B cell (primary cell): Measurements from ENCODE around the gene NDUFA13. TPM values are rescaled to one million over a fixed set of nuclear protein-coding genes. Genes with fewer than 3 reads are reported as not detected.

ENCODE experiments used
- ATAC-seq: fragments of 200-7000 bp; cut with Tn5 transposase; one replicate; pipeline ENCODE4 v1.10.0; 2021; ENCODE audit warnings: low read depth, mild to moderate bottlenecking, moderate number of reproducible peaks, moderate library complexity
- CTCF ChIA-PET: fragments of 350-600 bp; sonication (Branson Sonifier 250); formaldehyde crosslinking; loops from one replicate; lab custom pipeline; 2021; ENCODE audit warnings: antibody characterized with exemption, inconsistent platforms; lab: Charles Lee
- POLR2A ChIA-PET: fragments of 350-600 bp; sonication (Branson Sonifier 250); formaldehyde crosslinking; loops from one replicate; lab custom pipeline; 2021; ENCODE audit warnings: antibody characterized with exemption; lab: Charles Lee
- DNase-seq: peaks from one replicate; pipeline ENCODE4 v3.0.0; 2013
- H2AFZ ChIP-seq: 2 replicates; pipeline ENCODE4 v1.6.1; 2012; ENCODE audit warnings: mild to moderate bottlenecking, low read depth, low read length; ENCODE audit not compliant: insufficient read depth, poor library complexity, severe bottlenecking
- H3K27ac ChIP-seq, 2 donors: 1 replicate in 1 of 2; 2 replicates in 1 of 2; pipeline ENCODE4 v1.5.1; 2012 to 2013; ENCODE audit warnings: low read length in 2 of 2, mild to moderate bottlenecking in 2 of 2, moderate library complexity in 1 of 2
- H3K27me3 ChIP-seq, 4 experiments: fragments of 200-600 bp in 1 of 4; sonication (generic) in 1 of 4; replicated peaks in 1 of 4; 1 replicate in 2 of 4; 2 replicates in 2 of 4; pipeline versions ENCODE4 v1.6.1 to v1.7.0; 2013 to 2016; ENCODE audit warnings: low read length in 3 of 4, mild to moderate bottlenecking in 2 of 4, mixed read lengths in 1 of 4, moderate library complexity in 1 of 4; ENCODE audit not compliant: insufficient read depth in 4 of 4, control insufficient read depth in 3 of 4; ENCODE audit errors: control extremely low read depth in 1 of 4
- H3K36me3 ChIP-seq, 2 experiments: replicated peaks in 1 of 2; 1 replicate in 1 of 2; 2 replicates in 1 of 2; pipeline versions ENCODE4 v1.6.1 to v1.7.1; 2013; ENCODE audit warnings: low read length in 1 of 2; ENCODE audit not compliant: insufficient read depth in 2 of 2, control insufficient read depth in 1 of 2; ENCODE audit errors: control extremely low read depth in 1 of 2, extremely low read depth in 1 of 2
- H3K4me1 ChIP-seq, 2 donors: fragments of 200-600 bp in 1 of 2; sonication (generic) in 1 of 2; 1 replicate in 1 of 2; 2 replicates in 1 of 2; pipeline versions ENCODE4 v1.5.1 to v1.6.1; 2013 to 2017; ENCODE audit warnings: low read length in 2 of 2; ENCODE audit not compliant: control insufficient read depth in 2 of 2, insufficient read depth in 2 of 2
- H3K4me2 ChIP-seq: replicated peaks from 2 replicates; pipeline ENCODE3; 2012; ENCODE audit warnings: mild to moderate bottlenecking, low read depth, low read length; ENCODE audit not compliant: poor library complexity, severe bottlenecking
- H3K4me3 ChIP-seq, 5 experiments: fragments of 200-600 bp in 1 of 5; sonication (generic) in 1 of 5; 1 replicate in 3 of 5; 2 replicates in 2 of 5; pipeline versions ENCODE4 v1.5.1 to v1.7.0; 2011 to 2016; ENCODE audit warnings: low read length in 4 of 5, mild to moderate bottlenecking in 4 of 5, low read depth in 2 of 5, control low read depth in 1 of 5, moderate library complexity in 1 of 5; ENCODE audit not compliant: insufficient read depth in 1 of 5; ENCODE audit errors: control extremely low read depth in 1 of 5, extremely low read depth in 1 of 5
- H3K79me2 ChIP-seq: fragments of 200-600 bp; sonication (generic); one replicate; pipeline ENCODE4 v1.6.0; 2016; ENCODE audit warnings: low read length; ENCODE audit not compliant: control insufficient read depth, insufficient read depth
- H3K9ac ChIP-seq: fragments of 200-600 bp; sonication (generic); 2 replicates; pipeline ENCODE4 v1.6.1; 2017; ENCODE audit warnings: mild to moderate bottlenecking, low read length, moderate library complexity
- H3K9me3 ChIP-seq, 3 donors: one replicate each; pipeline versions ENCODE4 v1.6.1 to v1.7.1; 2013; ENCODE audit warnings: low read length in 2 of 3; ENCODE audit not compliant: control insufficient read depth in 2 of 3, insufficient read depth in 1 of 3; ENCODE audit errors: control extremely low read depth in 1 of 3
- H4K20me1 ChIP-seq: 2 replicates; pipeline ENCODE4 v1.6.0; 2012; ENCODE audit warnings: mild to moderate bottlenecking, low read length; ENCODE audit not compliant: insufficient read depth, control insufficient read depth, poor library complexity, severe bottlenecking
- H3K27ac Mint-ChIP-seq: one replicate; pipeline ENCODE4 v1.8.0; 2021; ENCODE audit warnings: mixed read lengths
- H3K27me3 Mint-ChIP-seq: one replicate; pipeline ENCODE4 v1.8.0; 2021; ENCODE audit warnings: mixed read lengths
- H3K4me1 Mint-ChIP-seq: one replicate; pipeline ENCODE4 v1.8.0; 2021; ENCODE audit warnings: mixed read lengths
- H3K4me3 Mint-ChIP-seq: one replicate; pipeline ENCODE4 v1.8.0; 2021; ENCODE audit warnings: mixed read lengths
- H3K9me3 Mint-ChIP-seq: one replicate; pipeline ENCODE4 v1.8.0; 2022; ENCODE audit warnings: mixed read lengths; ENCODE audit not compliant: insufficient read depth
- EZH2 ChIP-seq: IDR thresholded peaks from 2 replicates; pipeline ENCODE4 v1.6.1; 2012; ENCODE audit warnings: borderline replicate concordance, low read depth, mild to moderate bottlenecking, moderate library complexity, low read length; ENCODE audit not compliant: insufficient read depth, poor library complexity, severe bottlenecking
- WGBS: methylation state at CpG from one replicate; pipeline ENCODE4 v1.1.5; 2013; ENCODE audit warnings: missing lambda C conversion rate; ENCODE audit not compliant: insufficient coverage; 5-methylcytosine and 5-hydroxymethylcytosine counted together
- intact Hi-C: fragments of 100-400 bp; cut with micrococcal nuclease; formaldehyde crosslinking; loops from one replicate; pipeline ENCODE4 v1.10.0; 2022
- polyA plus RNA-seq: library from polyadenylated mRNA; depleted of rRNA; stranded (reverse); fragments of >200 nt; gene quantifications from 2 replicates; pipeline ENCODE4 v1.2.3, GENCODE V29; 2012
- total RNA-seq, 2 donors: library from RNA; stranded (reverse); fragments of 120-200 nt in 1 of 2; gene quantifications; 1 replicate in 1 of 2; 2 replicates in 1 of 2; pipeline versions ENCODE4 v1.2.3 to v1.2.4, GENCODE V29; 2013 to 2022
- TF ChIP-seq, protein P1 (sequence below): fragments of 200-600 bp; IDR thresholded peaks from one replicate; pipeline ENCODE4 v1.8.0; 2022; ENCODE audit warnings: antibody characterized with exemption, mild to moderate bottlenecking

NDUFA13 gene
- total and polyA plus RNA-seq, 2 donors (not counting 1 experiment from before 2014, with no cell fraction given) = 188 to 195 TPM

- no peak overlapping the region for H2AFZ ChIP-seq
- H3K4me3 ChIP-seq = no peak overlapping the region
- 67% methylated on average over 6 of the region's 6 CpGs for WGBS
- Mint-ChIP-seq H3K27me3 (peaks cover 8% of the 10 kb centered on the region), H3K27ac (no peak overlapping the region), H3K9me3 (no peaks in the 10 kb centered on the region), H3K4me1 (no peaks in the 10 kb centered on the region), H3K4me3 (no peak overlapping the region)
- H4K20me1 ChIP-seq = no peaks in the 10 kb centered on the region
- H3K27ac ChIP-seq = no peak overlapping the region
- ChIA-PET POLR2A (no interaction called here), CTCF (interaction anchor here (0.8 to 2.8 kb wide), 5 partner anchors 20 to 219 kb away, joined by 3 to 8 read pairs (median 4); partner anchors contain the start of gene PBX4)
- H3K36me3 ChIP-seq = no peaks in the 10 kb centered on the region
- no peak overlapping the region for H3K9ac ChIP-seq
- intact Hi-C loops = no loop called here
- TF ChIP-seq EZH2 = no peak
- TF ChIP-seq, protein P1, sequence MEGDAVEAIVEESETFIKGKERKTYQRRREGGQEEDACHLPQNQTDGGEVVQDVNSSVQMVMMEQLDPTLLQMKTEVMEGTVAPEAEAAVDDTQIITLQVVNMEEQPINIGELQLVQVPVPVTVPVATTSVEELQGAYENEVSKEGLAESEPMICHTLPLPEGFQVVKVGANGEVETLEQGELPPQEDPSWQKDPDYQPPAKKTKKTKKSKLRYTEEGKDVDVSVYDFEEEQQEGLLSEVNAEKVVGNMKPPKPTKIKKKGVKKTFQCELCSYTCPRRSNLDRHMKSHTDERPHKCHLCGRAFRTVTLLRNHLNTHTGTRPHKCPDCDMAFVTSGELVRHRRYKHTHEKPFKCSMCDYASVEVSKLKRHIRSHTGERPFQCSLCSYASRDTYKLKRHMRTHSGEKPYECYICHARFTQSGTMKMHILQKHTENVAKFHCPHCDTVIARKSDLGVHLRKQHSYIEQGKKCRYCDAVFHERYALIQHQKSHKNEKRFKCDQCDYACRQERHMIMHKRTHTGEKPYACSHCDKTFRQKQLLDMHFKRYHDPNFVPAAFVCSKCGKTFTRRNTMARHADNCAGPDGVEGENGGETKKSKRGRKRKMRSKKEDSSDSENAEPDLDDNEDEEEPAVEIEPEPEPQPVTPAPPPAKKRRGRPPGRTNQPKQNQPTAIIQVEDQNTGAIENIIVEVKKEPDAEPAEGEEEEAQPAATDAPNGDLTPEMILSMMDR = peak; percentile 61
- peaks cover 0 to 2% of the 10 kb centered on the region in 2 donors for H3K4me1 ChIP-seq
- no peak overlapping the region for H3K4me2 ChIP-seq
- peaks cover 0 to 7% (median 0%) of the 10 kb centered on the region in 4 experiments for H3K27me3 ChIP-seq
- ATAC-seq (peak; percentile 31), DNase-seq (no peak)
- peaks cover 0 to 11% (median 0%) of the 10 kb centered on the region in 3 donors for H3K9me3 ChIP-seq
- no peaks in the 10 kb centered on the region for H3K79me2 ChIP-seq
Measured at GRCh38 chr19:19552798-19553197, 36.8 kb downstream of the NDUFA13 start.

DNA sequence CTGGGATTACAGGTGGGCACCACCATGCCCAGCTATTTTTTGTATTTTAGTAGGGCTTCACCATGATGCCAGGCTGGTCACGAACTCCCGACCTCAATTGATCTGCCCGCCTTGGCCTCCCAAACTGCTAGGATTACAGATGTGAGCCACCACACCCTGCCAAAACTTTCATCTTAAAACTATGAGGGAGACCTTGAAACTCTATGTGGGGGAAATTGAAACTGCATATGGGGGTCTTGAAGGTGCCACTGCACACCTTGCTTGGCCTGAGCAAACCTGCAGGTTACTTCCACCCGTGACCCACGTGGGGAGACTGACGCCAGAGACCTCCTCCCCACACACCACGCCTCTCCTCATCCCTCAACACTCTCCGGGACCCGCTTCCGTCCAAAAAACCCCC, 37.6 kb downstream of the NDUFA13 start:
- H3K27me3 Mint-ChIP-seq = peaks cover 8% of the 10 kb centered on the region
- H3K27me3 ChIP-seq = peaks cover 0 to 7% (median 0%) of the 10 kb centered on the region in 4 experiments
- H3K27ac ChIP-seq = no peak overlapping the region
- peaks cover 0 to 11% (median 0%) of the 10 kb centered on the region in 3 donors for H3K9me3 ChIP-seq
- H3K9ac ChIP-seq = no peak overlapping the region
- no peak overlapping the region for H3K4me3 ChIP-seq
- ChIA-PET POLR2A (no interaction called here), CTCF (interaction anchor here (0.6 to 1.6 kb wide), 10 partner anchors 12 to 139 kb away, joined by 3 to 17 read pairs (median 5); no protein-coding TSS in a partner anchor)
- H2AFZ ChIP-seq = no peak overlapping the region
- H3K4me3 Mint-ChIP-seq = no peak overlapping the region
- no peak overlapping the region for H3K27ac Mint-ChIP-seq
- TF ChIP-seq, protein P1 = no peak
- no peaks in the 10 kb centered on the region for H3K79me2 ChIP-seq
- no peaks in the 10 kb centered on the region for H3K36me3 ChIP-seq
- DNase-seq (no peak), ATAC-seq (no peak)
- no peak overlapping the region for H3K4me2 ChIP-seq
- intact Hi-C loops = no loop called here
- H3K9me3 Mint-ChIP-seq = no peaks in the 10 kb centered on the region
- WGBS = 92% methylated on average over 7 of the region's 10 CpGs
- H3K4me1 Mint-ChIP-seq = no peaks in the 10 kb centered on the region
- H3K4me1 ChIP-seq = peaks cover 0 to 2% of the 10 kb centered on the region in 2 donors
- no peaks in the 10 kb centered on the region for H4K20me1 ChIP-seq
